Adipose tissue (tissue), 3 donors: Measurements from ENCODE around the gene IPO11. TPM values are rescaled to one million over a fixed set of nuclear protein-coding genes. Genes with fewer than 3 reads are reported as not detected.
"Not testable (repeated sequence)": the region's sequence is repeated elsewhere in the genome, so short reads cannot be mapped to it uniquely, and the experiment has no call there.

Source experiments
- H3K27ac ChIP-seq: one replicate; pipeline ENCODE4 v1.5.1; 2013; ENCODE audit warnings: low read depth, low read length
- WGBS, 3 donors: extraction: QIAGEN DNeasy Blood & Tissue Kit; methylation state at CpG; one replicate each; pipeline ENCODE4 v1.1.7; 2013; 5-methylcytosine and 5-hydroxymethylcytosine counted together
- polyA plus RNA-seq, 3 donors: library from polyadenylated mRNA; stranded (reverse); fragments of 200-250 nt; gene quantifications; one replicate each; pipeline ENCODE4 v1.2.3, GENCODE V29; 2013
- donor health status: healthy with polysubstance abuse.
- donor health status: Bipolar disorder and iron deficiency.
- donor health status: healthy.

The IPO11 gene
- polyA plus RNA-seq, 3 donors = 5.5 to 21.6 (median 12.9) TPM

GRCh38 chr5:62550103-62550502 lies 137.5 kb downstream of the IPO11 start:
- 88 to 95% (median 95%) methylated on average over 2 of the region's 2 CpGs for WGBS, 3 donors
- H3K27ac ChIP-seq = no peak overlapping the region

GRCh38 chr5:62555930-62556329 lies 143.4 kb downstream of the IPO11 start:
- no peak overlapping the region for H3K27ac ChIP-seq

DNA sequence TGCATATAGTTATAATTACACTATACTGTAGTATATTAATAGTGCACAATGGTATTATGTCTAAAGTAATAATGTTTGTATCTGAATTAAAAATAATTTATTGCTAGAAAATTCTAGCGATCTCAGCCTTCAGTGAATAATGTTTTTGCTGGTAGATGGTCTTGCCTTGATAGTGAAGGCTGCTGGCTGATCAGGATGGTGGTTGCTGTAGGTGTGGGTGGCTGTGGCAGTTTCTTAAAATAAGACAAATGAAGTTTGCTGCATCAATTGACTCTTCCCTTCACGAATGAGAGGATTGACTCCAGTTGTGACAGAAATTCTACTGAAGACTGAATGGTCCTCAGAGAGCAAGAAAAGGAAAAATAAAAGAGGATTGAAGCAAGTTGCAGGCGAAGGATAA lies 146.4 kb downstream of the IPO11 start:
- H3K27ac ChIP-seq = no peak overlapping the region
- 96 to 99% (median 98%) methylated on average over 3 of the region's 3 CpGs for WGBS, 3 donors

- 90 to 97% (median 97%) methylated on average over 1 of the region's 1 CpG for WGBS, 3 donors
These were observed 148.2 kb downstream of the IPO11 start for GRCh38 chr5:62560786-62561185.

DNA sequence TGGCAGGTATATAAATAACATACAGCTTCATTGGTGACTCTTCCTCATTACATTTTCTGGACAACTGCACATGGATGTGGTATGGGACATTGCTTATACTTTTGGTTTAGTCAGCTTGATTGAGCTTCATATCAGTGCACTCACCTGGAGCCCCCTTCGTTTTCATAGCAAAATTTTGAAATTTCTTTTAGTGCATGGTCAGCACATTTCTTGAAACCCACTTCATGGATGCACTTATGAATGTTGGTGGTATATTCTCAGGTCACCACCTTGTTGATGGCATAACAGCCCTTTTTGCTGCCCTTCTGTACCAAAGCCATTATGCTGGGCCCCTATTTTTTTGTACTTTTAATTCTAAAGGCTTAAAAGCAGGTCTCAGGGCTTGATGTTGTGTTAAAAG lies 149.3 kb downstream of the IPO11 start:
- H3K27ac ChIP-seq = no peak overlapping the region
- WGBS, 3 donors = 93 to 100% (median 100%) methylated on average over 1 of the region's 1 CpG

More at GRCh38 chr5:62560786-62561185, 148.2 kb downstream of the IPO11 start:
- H3K27ac ChIP-seq = no peak overlapping the region

DNA sequence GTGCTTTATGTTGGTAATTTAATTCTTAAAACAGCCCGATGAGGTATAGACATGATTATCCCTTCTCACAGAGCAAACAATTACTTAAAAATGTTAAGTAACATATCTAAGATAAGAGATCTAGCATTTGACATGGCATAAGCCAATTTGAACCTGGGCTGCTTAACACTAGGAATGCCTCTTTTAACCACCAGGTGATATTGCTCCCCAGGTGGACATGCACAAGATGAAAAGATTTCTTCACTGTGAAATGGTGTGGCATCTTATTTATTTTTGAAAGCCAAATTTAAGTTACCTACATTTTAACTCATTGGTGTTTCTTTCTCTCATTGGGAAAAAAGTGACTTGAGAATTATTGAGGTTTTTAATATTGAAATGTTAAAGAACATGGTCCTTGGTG lies 150.3 kb downstream of the IPO11 start:
- no peak overlapping the region for H3K27ac ChIP-seq
- 75 to 97% (median 88%) methylated on average over 1 of the region's 1 CpG for WGBS, 3 donors

GRCh38 chr5:62564101-62564500 lies 151.5 kb downstream of the IPO11 start:
- H3K27ac ChIP-seq = no peak overlapping the region
- 55 to 91% (median 58%) methylated on average over 2 of the region's 2 CpGs for WGBS, 3 donors

DNA sequence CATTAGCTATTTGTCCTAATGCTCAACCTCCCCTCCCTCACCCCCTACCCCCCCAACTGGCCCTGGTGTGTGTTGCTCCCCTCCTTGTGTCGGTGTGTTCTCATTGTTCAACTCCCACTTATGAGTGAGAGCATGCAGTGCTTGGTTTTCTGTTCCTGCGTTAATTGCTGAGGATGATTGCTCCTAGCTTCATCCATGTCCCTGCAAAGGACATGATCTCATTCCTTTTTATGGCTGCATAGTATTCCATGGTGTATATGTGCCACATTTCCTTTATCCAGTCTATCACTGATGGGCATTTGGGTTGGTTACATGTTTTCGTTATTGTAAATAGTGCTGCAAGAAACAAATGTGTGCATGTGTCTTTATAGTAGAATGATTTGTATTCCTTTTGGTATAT lies 153.2 kb downstream of the IPO11 start:
- WGBS, 3 donors = 67 to 99% (median 76%) methylated on average over 3 of the region's 3 CpGs
- H3K27ac ChIP-seq = not testable (repeated sequence)

- 95 to 96% (median 95%) methylated on average over 4 of the region's 4 CpGs for WGBS, 3 donors
- no peak overlapping the region for H3K27ac ChIP-seq
These were observed 155.6 kb downstream of the IPO11 start for GRCh38 chr5:62568143-62568542.

DNA sequence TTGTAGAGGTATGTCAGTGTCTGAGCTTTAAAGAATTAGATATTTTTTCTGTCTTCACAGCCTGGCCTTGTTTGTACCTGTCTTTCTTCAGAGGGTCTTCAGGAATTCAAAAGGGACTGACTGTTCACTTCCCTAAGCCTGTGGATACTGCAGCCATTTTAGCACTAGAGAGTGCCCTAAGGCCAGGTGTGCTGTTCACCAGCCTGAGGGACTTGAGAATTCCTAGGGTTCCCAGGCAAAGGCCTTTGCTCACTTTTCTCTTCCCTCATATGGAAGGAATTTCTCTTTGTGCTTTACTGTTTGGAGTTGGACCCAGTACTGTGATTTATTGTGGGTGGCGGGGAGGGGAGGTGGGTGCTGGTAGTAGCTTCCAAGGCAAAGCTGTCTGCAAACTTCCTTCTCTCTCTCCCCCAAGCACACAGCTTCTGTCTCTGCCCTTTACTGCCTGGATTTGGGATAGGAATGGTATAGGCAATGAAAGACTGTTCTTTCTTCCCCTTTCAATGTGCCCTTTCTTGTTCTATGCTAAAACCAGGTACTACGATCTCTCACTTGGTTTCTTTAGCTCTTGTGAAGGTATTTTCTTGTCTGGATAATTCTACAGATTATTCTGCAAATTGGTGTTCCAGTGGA lies 156.4 kb downstream of the IPO11 start:
- no peak overlapping the region for H3K27ac ChIP-seq
- WGBS, 3 donors = 94 to 99% (median 94%) methylated on average over 2 of the region's 2 CpGs

GRCh38 chr5:62569470-62569869 lies 156.9 kb downstream of the IPO11 start:
- WGBS, 3 donors = 64 to 87% (median 78%) methylated on average over 1 of the region's 1 CpG
- no peak overlapping the region for H3K27ac ChIP-seq

- no peak overlapping the region for H3K27ac ChIP-seq
- WGBS, 3 donors = 61 to 96% (median 71%) methylated on average over 9 of the region's 9 CpGs
These were observed 160.5 kb downstream of the IPO11 start for GRCh38 chr5:62572918-62573514.

- H3K27ac ChIP-seq = no peak overlapping the region
- 77 to 90% (median 77%) methylated on average over 2 of the region's 2 CpGs for WGBS, 3 donors
These were observed 162.0 kb downstream of the IPO11 start for GRCh38 chr5:62574599-62574998.

GRCh38 chr5:62575066-62575465 lies 162.5 kb downstream of the IPO11 start:
- no peak overlapping the region for H3K27ac ChIP-seq
- WGBS, 3 donors = 63 to 85% (median 66%) methylated on average over 2 of the region's 2 CpGs

GRCh38 chr5:62575489-62575888 lies 162.9 kb downstream of the IPO11 start:
- WGBS, 3 donors = 34 to 70% (median 53%) methylated on average over 1 of the region's 1 CpG
- H3K27ac ChIP-seq = no peak overlapping the region

DNA sequence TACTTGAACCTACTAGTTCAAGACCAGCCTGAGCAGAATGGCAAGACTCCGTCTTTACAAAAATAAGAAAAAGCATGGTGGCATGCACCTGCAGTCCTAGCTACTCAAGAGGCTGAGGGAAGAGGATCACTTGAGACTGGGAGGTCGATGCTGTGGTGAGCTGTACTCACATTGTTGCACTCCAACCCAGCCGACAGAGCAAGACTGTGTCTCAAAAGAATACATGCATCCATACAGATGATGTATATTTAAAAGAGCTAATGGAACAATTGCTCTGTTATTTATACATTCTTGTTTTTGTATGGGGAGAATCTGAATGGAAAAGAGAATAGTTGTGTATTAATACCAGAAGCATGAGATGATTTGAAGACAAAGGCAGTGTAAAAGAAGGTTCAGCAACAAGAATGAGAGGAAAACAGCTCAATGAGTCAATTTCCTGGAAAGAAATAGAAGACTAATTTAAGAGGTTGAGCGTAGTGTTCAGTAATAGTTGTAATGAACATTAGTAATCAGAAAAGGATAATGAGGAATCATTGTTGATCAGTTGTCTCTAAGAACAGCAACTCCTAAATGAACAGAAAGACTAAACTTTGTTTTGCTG lies 164.1 kb downstream of the IPO11 start:
- H3K27ac ChIP-seq = no peak overlapping the region
- WGBS, 3 donors = 81 to 93% (median 82%) methylated on average over 4 of the region's 4 CpGs

- WGBS, 3 donors = 81 to 85% (median 83%) methylated on average over 1 of the region's 1 CpG
- no peak overlapping the region for H3K27ac ChIP-seq
These were observed 164.9 kb downstream of the IPO11 start for GRCh38 chr5:62577488-62577887.

GRCh38 chr5:62578540-62578939 lies 166.0 kb downstream of the IPO11 start, which contains the start of gene LRRC70:
TSS of gene LRRC70 (plus strand) at chr5:62578819. CDS start at chr5:62579439, 620 bp downstream.
- 23 to 64% (median 29%) methylated on average over 4 of the region's 4 CpGs for WGBS, 3 donors
- H3K27ac ChIP-seq = no peak within 1 kb of the TSS

GRCh38 chr5:62579761-62580160 lies 167.2 kb downstream of the IPO11 start:
- 54 to 87% (median 56%) methylated on average over 5 of the region's 5 CpGs for WGBS, 3 donors
- no peak overlapping the region for H3K27ac ChIP-seq
